HCEC 1CT (cell line): ENCODE data around the gene SRRT.
"Not testable (repeated sequence)": the region's sequence is repeated elsewhere in the genome, so short reads cannot be mapped to it uniquely, and the experiment has no call there.

ENCODE experiments used
- DNase-seq: peaks from one replicate; pipeline ENCODE4 v3.0.0-alpha.2; 2017

SRRT gene

DNA sequence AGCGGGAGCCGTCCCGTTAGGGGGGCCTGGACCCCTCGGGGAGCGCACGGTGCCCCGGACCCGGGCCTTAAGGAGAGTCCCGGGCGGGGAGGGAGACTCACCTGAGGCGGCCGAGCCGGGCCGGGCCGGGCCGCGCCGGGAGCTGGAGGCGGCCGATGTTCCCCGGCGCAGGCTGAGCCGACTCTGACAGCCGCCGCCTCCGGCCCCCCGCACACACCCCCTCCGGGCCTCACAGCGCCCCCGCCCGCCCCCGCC lies 20.7 kb downstream of the SRRT start, which contains the start of gene ACHE:
Gene ACHE, minus strand, starts transcription at position 188 of the 255 bp plus-strand sequence. CDS start 1,656 bp downstream, outside the sequence.
- no peak for DNase-seq

GRCh38 chr7:100895956-100896731 lies 21.2 kb downstream of the SRRT start:
- no peak for DNase-seq

DNA sequence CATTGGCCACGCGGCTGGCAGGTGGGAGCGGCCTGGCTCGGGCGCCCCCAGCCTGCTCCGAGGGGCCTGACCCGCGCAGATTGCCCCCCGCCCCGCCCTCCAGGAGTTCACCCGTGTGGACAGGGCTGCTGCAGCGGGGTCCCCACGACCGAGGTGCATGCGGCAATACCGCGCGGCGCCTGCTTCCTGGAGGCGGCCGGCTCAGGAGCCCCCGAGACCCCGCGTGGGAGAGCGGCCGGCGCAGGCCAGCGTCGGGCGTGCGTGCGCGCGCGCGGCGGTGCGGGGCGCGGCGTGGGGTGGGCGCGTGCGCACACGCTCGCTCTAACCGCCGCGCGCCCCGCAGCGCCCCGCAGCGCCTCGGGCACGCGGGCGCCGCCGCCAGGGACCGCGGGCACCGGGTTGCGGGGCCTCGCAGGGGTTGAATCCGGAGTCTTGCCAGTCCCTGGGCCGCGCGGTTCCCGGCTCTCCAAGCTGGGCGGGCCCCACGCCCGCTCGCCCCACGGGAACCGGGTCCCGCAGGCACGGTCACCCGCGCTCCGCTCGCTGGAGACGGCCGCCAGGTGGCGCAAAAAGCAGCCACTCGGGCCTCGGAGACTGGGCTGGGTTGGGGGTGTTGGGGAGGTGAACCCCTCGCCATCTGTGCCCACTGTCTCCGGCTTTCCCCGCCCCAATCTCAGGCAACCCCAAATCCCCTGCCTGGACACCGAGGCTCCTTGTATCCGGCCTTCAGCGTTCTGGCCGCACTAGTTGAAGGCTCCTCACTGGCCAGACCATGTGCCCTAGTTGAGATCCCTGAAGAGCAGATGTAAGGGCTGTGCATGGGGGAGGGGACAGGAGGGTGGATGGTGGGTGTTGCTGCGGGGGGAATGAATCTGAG lies 22.1 kb downstream of the SRRT start:
- DNase-seq: no peak

GRCh38 chr7:100897772-100898454 lies 23.0 kb downstream of the SRRT start:
- DNase-seq: no peak

DNA sequence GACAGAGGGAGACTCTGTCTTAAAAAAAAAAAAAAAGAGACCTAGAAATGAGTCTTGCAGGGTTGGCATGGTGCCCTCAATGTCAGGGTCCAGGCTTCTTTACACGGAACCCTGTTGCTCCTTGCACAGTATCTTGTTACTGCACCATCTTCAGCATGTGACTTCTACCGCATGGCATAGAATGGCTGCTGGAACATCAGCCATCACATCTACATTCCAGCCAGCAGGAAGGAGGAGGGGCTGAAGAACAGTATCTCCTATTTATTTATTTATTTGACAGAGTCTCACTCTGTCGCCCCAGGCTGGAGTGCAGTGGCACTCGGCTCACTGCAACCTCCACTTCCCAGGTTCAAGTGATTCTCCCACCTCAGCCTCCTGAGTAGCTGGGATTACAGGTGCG lies 24.5 kb downstream of the SRRT start:
- DNase-seq: no peak

DNA sequence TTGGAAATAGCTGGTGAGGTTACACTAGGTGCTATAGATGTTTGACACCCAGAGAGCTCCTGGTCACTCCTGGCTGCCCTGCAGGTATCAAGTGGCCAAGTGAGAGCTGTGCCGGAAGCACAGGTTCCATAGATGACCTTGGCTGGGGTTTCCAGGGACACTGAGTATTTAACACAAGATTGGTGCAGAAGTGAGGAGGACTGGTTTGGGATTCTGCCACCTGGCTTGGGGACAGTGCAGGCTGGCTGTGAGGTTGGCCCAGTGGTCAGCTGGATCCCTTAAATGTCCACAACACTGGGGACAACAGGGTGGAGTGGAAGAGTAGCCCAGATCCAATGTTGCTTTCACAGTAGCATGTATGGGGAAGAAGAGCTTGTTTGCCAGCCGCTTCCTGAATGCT lies 26.1 kb downstream of the SRRT start:
- no peak for DNase-seq

- no peak for DNase-seq
Measured at GRCh38 chr7:100901921-100902332, 27.0 kb downstream of the SRRT start.

GRCh38 chr7:100902638-100903037 lies 27.7 kb downstream of the SRRT start:
- no peak for DNase-seq

DNA sequence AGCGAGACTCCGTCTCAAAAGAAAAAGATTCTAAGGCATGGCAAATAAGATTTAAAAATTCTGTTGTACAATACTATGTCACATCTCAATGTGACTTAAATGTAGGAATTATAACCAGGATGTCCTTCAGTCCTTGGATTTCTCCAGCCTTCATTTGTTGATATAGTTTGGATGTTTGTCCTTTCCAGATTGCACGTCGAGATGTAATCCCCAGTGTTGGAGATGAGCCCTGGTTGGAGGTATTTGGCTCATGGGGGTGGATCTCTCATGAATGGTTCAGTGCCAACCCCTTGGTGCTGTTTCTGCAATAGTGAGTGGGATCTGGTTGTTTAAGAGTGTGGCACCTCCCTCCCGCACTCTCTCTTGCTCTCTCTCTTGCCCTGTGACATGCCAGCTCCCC lies 33.6 kb downstream of the SRRT start:
- no peak for DNase-seq

GRCh38 chr7:100910443-100910842 lies 35.5 kb downstream of the SRRT start:
- not testable (repeated sequence) for DNase-seq

- no peak for DNase-seq
Measured at GRCh38 chr7:100911484-100911883, 36.6 kb downstream of the SRRT start.

DNA sequence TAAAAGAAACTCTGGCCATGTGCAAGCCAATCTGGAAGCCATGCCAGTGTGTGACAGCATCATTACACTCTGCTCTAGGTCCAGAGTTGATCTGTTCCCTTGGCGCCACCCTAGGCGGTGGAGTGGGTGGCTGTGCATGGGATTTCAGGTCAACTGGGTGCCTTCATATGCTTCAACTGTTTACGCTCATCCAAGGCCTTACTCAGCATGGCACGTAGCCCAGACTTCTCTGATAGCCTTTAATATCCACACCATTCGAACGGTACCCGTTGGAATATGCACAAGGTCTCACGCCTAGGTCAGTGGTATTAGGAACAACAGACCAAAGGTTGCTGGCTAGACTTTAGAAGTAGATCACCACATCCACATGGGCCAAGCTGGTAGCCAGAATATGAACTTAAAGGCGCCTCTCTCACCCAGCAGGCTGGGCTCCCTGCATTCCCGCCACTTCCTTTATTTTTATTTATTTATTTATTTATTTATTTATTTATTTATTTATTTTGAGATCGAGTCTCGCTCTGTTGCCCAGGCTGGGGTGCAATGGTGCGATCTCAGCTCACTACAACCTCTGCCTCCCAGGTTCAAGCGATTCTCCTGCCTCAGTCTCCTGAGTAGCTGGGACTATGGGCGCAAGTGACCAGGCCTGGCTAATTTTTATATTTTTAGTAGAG lies 39.4 kb downstream of the SRRT start:
- DNase-seq: no peak

GRCh38 chr7:100914879-100915447 lies 40.1 kb downstream of the SRRT start:
- DNase-seq: no peak

GRCh38 chr7:100919335-100919734 lies 44.4 kb downstream of the SRRT start:
- not testable (repeated sequence) for DNase-seq

DNA sequence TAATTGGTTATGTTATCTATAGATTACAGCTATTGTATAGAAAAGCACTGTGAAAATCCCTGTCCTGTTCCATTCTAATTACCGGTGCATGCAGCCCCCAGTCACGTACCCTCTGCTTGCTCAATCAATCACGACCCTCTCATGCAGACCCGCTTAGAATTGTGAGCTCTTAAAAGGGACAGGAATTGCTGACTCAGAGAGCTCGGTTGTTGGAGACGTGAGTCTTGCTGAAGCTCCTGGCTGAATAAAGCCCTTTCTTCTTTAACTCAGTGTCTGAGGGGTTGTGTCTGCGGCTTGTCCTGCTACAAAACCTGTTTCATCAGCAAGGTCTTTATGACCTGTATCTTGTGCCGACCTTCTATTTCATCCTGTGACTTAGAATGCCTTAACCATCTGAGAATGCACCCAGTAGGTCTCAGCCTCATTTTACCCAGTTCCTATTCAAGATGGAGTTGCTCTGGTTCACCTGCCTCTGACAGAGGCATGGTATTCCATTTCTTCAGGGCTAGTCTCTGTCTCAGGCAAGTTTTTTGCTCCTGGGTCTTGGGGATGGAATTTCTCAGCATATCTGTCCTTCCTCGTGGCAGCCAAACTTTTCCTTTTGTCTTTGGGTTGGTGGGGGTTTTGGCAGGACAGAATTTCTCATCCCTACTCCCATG lies 45.0 kb downstream of the SRRT start:
- DNase-seq: not testable (repeated sequence)

- no peak for DNase-seq
Measured at GRCh38 chr7:100921039-100921438, 46.1 kb downstream of the SRRT start.

DNA sequence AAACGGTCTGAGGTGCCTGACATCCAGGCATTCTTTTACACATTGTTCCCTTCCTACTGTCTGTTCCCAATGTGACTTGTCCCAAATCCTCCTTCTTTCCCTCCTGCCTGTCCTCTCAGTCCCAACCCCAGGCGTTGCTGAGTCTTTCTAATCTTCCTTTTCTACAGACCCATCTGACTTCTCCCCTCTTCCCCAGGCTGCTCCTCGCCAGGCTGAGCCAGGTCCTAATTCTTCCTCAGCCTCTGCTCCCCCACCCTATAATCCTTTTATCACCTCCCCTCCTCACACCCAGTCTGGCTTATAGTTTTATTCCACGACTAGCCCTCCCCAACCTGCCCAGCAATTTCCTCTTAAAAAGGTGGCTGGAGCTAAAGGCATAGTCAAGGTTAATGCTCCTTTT lies 48.7 kb downstream of the SRRT start:
- DNase-seq: not testable (repeated sequence)

- DNase-seq: no peak
Measured at GRCh38 chr7:100929808-100930174, 54.9 kb downstream of the SRRT start.

DNA sequence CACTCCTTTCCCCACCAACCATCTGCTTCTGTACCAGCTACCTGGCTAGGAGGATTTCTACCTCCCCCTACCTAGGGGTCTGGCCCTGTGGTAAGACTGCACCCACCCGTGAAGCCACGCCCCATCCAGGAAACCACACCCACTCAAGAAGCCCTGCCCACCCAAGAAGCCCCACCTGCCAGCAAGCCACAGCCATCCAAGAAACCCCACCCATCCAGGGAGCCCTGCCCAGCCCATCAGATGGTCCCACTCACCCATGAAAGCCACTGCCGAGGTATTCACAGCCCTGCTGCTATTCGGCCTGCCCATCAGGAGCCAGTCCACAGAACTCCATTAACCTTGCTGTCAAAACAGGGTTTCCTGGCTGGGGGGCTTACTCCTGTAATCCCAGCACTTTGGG lies 58.8 kb downstream of the SRRT start:
- DNase-seq: no peak

DNA sequence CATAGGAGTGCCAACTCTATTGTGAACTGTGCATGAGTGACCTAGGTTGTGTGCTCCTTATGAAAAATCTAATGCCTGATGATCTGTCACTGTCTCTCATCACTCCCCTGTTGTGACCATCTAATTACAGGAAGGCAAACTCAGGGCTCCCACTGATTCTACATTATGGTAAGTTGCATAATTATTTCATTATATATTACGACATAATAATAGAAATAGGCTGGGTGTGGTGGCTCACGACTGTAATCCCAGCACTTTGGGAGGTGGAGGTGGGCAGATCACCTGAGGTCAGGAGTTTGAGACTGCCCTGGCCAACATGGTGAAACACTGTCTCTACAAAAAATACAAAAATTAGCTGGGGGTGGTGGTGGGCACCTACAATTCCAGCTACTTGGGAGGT lies 60.5 kb downstream of the SRRT start:
- not testable (repeated sequence) for DNase-seq

- not testable (repeated sequence) for DNase-seq
Measured at GRCh38 chr7:100936167-100936566, 61.3 kb downstream of the SRRT start.
